Neuronal stem cell (in vitro differentiated cells): ENCODE measurements around the gene SLC11A2.

Experiments
- DNase-seq: peaks from one replicate; pipeline ENCODE4 v3.0.0-alpha.2; 2013; ENCODE audit warnings: low spot score
- H2AFZ ChIP-seq: one replicate; pipeline ENCODE4 v1.6.1; 2013; ENCODE audit warnings: mild to moderate bottlenecking, low read length, inconsistent platforms
- H2AK5ac ChIP-seq: 2 replicates; pipeline ENCODE4 v1.6.1; 2013; ENCODE audit warnings: low read depth, mild to moderate bottlenecking, inconsistent platforms, low read length, moderate library complexity, mixed read lengths
- H2BK120ac ChIP-seq: 2 replicates; pipeline ENCODE4 v1.6.1; 2013; ENCODE audit warnings: low read depth, mild to moderate bottlenecking, inconsistent platforms, low read length, moderate library complexity, mixed read lengths
- H2BK12ac ChIP-seq: one replicate; pipeline ENCODE4 v1.6.1; 2013; ENCODE audit warnings: low read length, inconsistent platforms
- H2BK15ac ChIP-seq: 2 replicates; pipeline ENCODE4 v1.6.1; 2013; ENCODE audit warnings: mild to moderate bottlenecking, low read length, inconsistent platforms, mixed read lengths
- H2BK5ac ChIP-seq: one replicate; pipeline ENCODE4 v1.6.1; 2013; ENCODE audit warnings: inconsistent platforms, mild to moderate bottlenecking, low read length, moderate library complexity
- H3K14ac ChIP-seq: one replicate; pipeline ENCODE4 v1.6.1; 2013; ENCODE audit warnings: low read length, inconsistent platforms
- H3K18ac ChIP-seq: 2 replicates; pipeline ENCODE4 v1.6.1; 2013; ENCODE audit warnings: low read length, inconsistent platforms
- H3K23ac ChIP-seq: 2 replicates; pipeline ENCODE4 v1.6.1; 2013; ENCODE audit warnings: low read depth, mild to moderate bottlenecking, mixed read lengths, low read length, inconsistent platforms; ENCODE audit not compliant: poor library complexity
- H3K27ac ChIP-seq: replicated peaks from 3 replicates; pipeline ENCODE4 v1.5.1; 2013; ENCODE audit warnings: low read length, inconsistent platforms
- H3K27me3 ChIP-seq, 3 experiments: 2 replicates each; pipeline ENCODE4 v1.6.1; 2013; ENCODE audit warnings: low read length in 3 of 3, mild to moderate bottlenecking in 2 of 3, inconsistent platforms in 1 of 3, low read depth in 1 of 3, mixed read lengths in 1 of 3, moderate library complexity in 1 of 3; ENCODE audit not compliant: control insufficient read depth in 3 of 3, insufficient read depth in 3 of 3
- H3K36me3 ChIP-seq, 2 donors: replicated peaks in 1 of 2; 2 replicates each; pipeline ENCODE4 v1.6.1; 2013; ENCODE audit warnings: low read length in 2 of 2; ENCODE audit not compliant: control insufficient read depth in 2 of 2, insufficient read depth in 2 of 2
- H3K4ac ChIP-seq: 2 replicates; pipeline ENCODE4 v1.6.1; 2013; ENCODE audit warnings: inconsistent platforms, mild to moderate bottlenecking, low read length, moderate library complexity
- H3K4me1 ChIP-seq, 2 donors: 1 replicate in 1 of 2; 2 replicates in 1 of 2; pipeline ENCODE4 v1.6.1; 2013; ENCODE audit warnings: low read length in 2 of 2, low read depth in 1 of 2; ENCODE audit not compliant: control insufficient read depth in 2 of 2, insufficient read depth in 1 of 2
- H3K4me2 ChIP-seq: one replicate; pipeline ENCODE4 v1.6.1; 2013; ENCODE audit warnings: mild to moderate bottlenecking, low read length, inconsistent platforms; ENCODE audit not compliant: insufficient read depth, poor library complexity, severe bottlenecking
- H3K4me3 ChIP-seq, 2 donors: 2 replicates each; pipeline ENCODE4 v1.5.1; 2013; ENCODE audit warnings: low read length in 2 of 2, mild to moderate bottlenecking in 2 of 2, inconsistent platforms in 1 of 2, moderate library complexity in 1 of 2
- H3K79me1 ChIP-seq: one replicate; pipeline ENCODE4 v1.6.1; 2013; ENCODE audit warnings: low read depth, mild to moderate bottlenecking, inconsistent platforms, low read length, moderate library complexity
- H3K9ac ChIP-seq: one replicate; pipeline ENCODE4 v1.6.1; 2013; ENCODE audit warnings: mild to moderate bottlenecking, low read depth, low read length, inconsistent platforms; ENCODE audit not compliant: poor library complexity
- H3K9me3 ChIP-seq, 2 donors: replicated peaks in 1 of 2; 2 replicates each; pipeline versions ENCODE3 to v1.6.1; 2013; ENCODE audit warnings: low read length in 2 of 2, mild to moderate bottlenecking in 2 of 2, inconsistent platforms in 1 of 2, low read depth in 1 of 2, mixed read lengths in 1 of 2, moderate library complexity in 1 of 2; ENCODE audit not compliant: control insufficient read depth in 2 of 2, insufficient read depth in 1 of 2
- H4K8ac ChIP-seq: one replicate; pipeline ENCODE4 v1.6.1; 2013; ENCODE audit warnings: low read depth, mild to moderate bottlenecking, inconsistent platforms, low read length, moderate library complexity
- H4K91ac ChIP-seq: one replicate; pipeline ENCODE4 v1.6.1; 2013; ENCODE audit warnings: low read length, low read depth, mild to moderate bottlenecking, inconsistent platforms; ENCODE audit not compliant: poor library complexity
- WGBS, 2 donors: extraction: QIAGEN DNeasy Blood & Tissue Kit; methylation state at CpG; one replicate each; pipeline ENCODE4 v1.1.7; 2013; ENCODE audit warnings: missing lambda C conversion rate in 2 of 2, mixed read lengths in 1 of 2; ENCODE audit not compliant: insufficient read length in 2 of 2, insufficient replicate concordance in 1 of 2; ENCODE audit errors: extremely low coverage in 2 of 2; 5-methylcytosine and 5-hydroxymethylcytosine counted together

Gene SLC11A2

GRCh38 chr12:51027342-51027835 lies 1.2 kb upstream of the SLC11A2 start:
- H2BK120ac ChIP-seq: no peak overlapping the region
- H3K4me2 ChIP-seq: no peak overlapping the region
- H3K18ac ChIP-seq: peak overlapping the region; percentile 57
- no peaks in the 10 kb centered on the region for H3K36me3 ChIP-seq
- no peak overlapping the region for H3K9ac ChIP-seq
- H2BK5ac ChIP-seq: no peak overlapping the region
- H2BK12ac ChIP-seq: peak overlapping the region; percentile 86
- H3K23ac ChIP-seq: no peak overlapping the region
- WGBS, 2 donors: no CpG with 5 or more reads among the region's 15 CpGs
- H2AK5ac ChIP-seq: peak overlapping the region; percentile 99
- no peaks in the 10 kb centered on the region for H3K79me1 ChIP-seq
- no peak overlapping the region for H3K27ac ChIP-seq
- H4K8ac ChIP-seq: no peak overlapping the region
- no peak overlapping the region for H3K4me3 ChIP-seq
- no peak for DNase-seq
- peaks cover 0 to 2% (median 0%) of the 10 kb centered on the region in 3 experiments for H3K27me3 ChIP-seq
- peak overlapping the region; percentile 84 for H2BK15ac ChIP-seq
- H4K91ac ChIP-seq: no peak overlapping the region
- no peak overlapping the region for H3K4ac ChIP-seq
- H2AFZ ChIP-seq: no peak overlapping the region
- no peak overlapping the region for H3K14ac ChIP-seq
- no peaks in the 10 kb centered on the region for H3K9me3 ChIP-seq
- H3K4me1 ChIP-seq: peaks cover 8 to 12% of the 10 kb centered on the region in 2 donors

- Histone ChIP-seq H3K4me3 (peak overlapping the region; percentile 65 to 83), H3K9ac (no peak overlapping the region), H3K36me3 (peaks cover 0 to 3% of the 10 kb centered on the region in 2 donors), H3K14ac (no peak overlapping the region), H2BK15ac (peak overlapping the region; percentile 99), H3K18ac (peak overlapping the region; percentile 99), H3K4ac (no peak overlapping the region), H3K27me3 (peaks cover 0 to 2% (median 0%) of the 10 kb centered on the region in 3 experiments), H2BK5ac (peak overlapping the region; percentile 95), H2AFZ (peak overlapping the region; percentile 96), H3K79me1 (no peaks in the 10 kb centered on the region), H3K23ac (no peak overlapping the region), H3K9me3 (no peaks in the 10 kb centered on the region), H4K8ac (no peak overlapping the region), H3K4me2 (peak overlapping the region; percentile 71), H2BK120ac (peak overlapping the region; percentile 98), H3K4me1 (peaks cover 8 to 12% of the 10 kb centered on the region in 2 donors), H3K27ac (peak overlapping the region; percentile 98), H2BK12ac (no peak overlapping the region), H2AK5ac (no peak overlapping the region), H4K91ac (no peak overlapping the region)
- no peak for DNase-seq
- WGBS, 2 donors: no CpG with 5 or more reads among the region's 9 CpGs
Observed at GRCh38 chr12:51025338-51025835, 797 bp downstream of the SLC11A2 start.

DNA sequence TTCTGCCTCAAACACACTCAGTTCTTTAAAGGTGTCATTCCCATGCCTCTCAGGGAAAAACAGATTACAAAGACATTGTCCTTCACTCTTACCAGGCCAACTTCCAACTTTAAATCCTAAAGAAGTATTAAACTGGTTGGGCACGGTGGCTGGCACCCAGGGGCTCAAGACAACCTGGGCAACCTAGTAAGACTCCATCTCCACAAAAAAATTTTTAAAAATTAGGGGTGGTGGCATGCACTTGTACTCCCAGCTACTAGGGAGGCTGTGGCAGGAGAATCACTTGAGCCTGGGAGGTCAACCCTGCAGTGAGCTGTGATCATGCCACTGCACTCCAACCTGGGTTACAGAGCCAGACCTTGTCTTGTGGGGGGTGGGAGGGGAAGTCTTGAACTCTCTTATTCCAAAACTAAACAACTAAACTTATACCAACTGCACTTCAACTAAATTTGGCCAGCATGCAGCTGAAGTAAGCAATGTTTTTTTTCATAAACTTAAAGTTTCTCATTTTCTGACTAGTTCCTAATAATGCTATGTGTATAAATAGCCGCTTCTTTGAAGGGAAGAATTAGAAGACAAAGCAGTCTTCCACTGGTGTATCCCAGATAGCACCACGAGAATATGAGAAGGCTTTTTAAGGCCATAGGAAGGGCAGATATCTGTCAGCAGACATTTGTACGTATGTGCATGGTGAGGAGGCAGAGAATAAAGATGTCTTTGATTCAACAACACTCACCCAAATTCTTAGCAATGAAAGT lies 2.4 kb downstream of the SLC11A2 start:
- Histone ChIP-seq H3K9me3 (no peaks in the 10 kb centered on the region), H2AK5ac (no peak overlapping the region), H3K79me1 (no peaks in the 10 kb centered on the region), H3K14ac (peak overlapping the region; percentile 33), H3K36me3 (peaks cover 0 to 3% of the 10 kb centered on the region in 2 donors), H3K23ac (no peak overlapping the region), H3K18ac (peak overlapping the region; percentile 74), H2BK5ac (no peak overlapping the region), H3K4ac (no peak overlapping the region), H3K27me3 (peaks cover 0 to 2% (median 0%) of the 10 kb centered on the region in 3 experiments), H3K4me3 (peak overlapping the region in 1 of 2 donors; percentile 65), H2BK12ac (no peak overlapping the region), H3K4me1 (peaks cover 8 to 12% of the 10 kb centered on the region in 2 donors), H2AFZ (no peak overlapping the region), H3K9ac (no peak overlapping the region), H3K27ac (no peak overlapping the region), H4K91ac (no peak overlapping the region), H2BK15ac (no peak overlapping the region), H2BK120ac (no peak overlapping the region), H3K4me2 (no peak overlapping the region), H4K8ac (no peak overlapping the region)
- no CpG with 5 or more reads among the region's 4 CpGs for WGBS, 2 donors
- DNase-seq: no peak

DNA sequence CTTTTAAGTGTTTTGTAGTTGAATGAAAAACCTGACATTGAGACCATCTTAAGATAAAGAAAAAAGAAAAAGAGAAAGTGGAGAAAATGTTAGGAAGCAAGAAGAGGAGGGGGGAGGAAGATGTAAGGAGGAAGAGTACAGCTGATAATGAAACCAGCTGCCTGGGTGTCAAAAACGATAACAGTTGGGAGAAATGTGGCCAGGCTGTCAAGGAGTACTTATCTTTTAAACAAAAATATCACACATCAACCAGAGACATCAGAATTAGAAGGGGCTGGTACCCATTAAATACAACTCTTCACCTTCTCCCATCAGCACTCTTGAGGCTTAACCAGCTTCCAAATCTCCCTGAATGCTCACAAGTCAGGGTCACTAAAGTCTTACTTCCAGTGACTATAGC lies 4.5 kb downstream of the SLC11A2 start:
- Histone ChIP-seq H3K23ac (no peak overlapping the region), H3K4me3 (no peak overlapping the region), H2AFZ (no peak overlapping the region), H2BK15ac (no peak overlapping the region), H3K4ac (no peak overlapping the region), H4K8ac (no peak overlapping the region), H3K36me3 (peaks cover 0 to 3% of the 10 kb centered on the region in 2 donors), H2BK5ac (no peak overlapping the region), H3K27ac (no peak overlapping the region), H3K18ac (no peak overlapping the region), H3K9me3 (no peaks in the 10 kb centered on the region), H2BK120ac (no peak overlapping the region), H3K14ac (no peak overlapping the region), H3K27me3 (no peaks in the 10 kb centered on the region), H3K4me1 (peaks cover 5 to 8% of the 10 kb centered on the region in 2 donors), H2AK5ac (no peak overlapping the region), H2BK12ac (no peak overlapping the region), H3K79me1 (no peaks in the 10 kb centered on the region), H4K91ac (no peak overlapping the region), H3K4me2 (no peak overlapping the region), H3K9ac (no peak overlapping the region)
- no peak for DNase-seq
- no CpG with 5 or more reads among the region's 1 CpG for WGBS, 2 donors
